ENCODE measurements around the gene NPR1. TPM values are rescaled to one million over a fixed set of nuclear protein-coding genes. Genes with fewer than 3 reads are reported as not detected.
A peak's percentile ranks its signal among the peaks of the same experiment; 100 is the strongest.

Gene NPR1
- total RNA-seq, 1 experiment from 2014 or later, result 0.05 TPM

DNA sequence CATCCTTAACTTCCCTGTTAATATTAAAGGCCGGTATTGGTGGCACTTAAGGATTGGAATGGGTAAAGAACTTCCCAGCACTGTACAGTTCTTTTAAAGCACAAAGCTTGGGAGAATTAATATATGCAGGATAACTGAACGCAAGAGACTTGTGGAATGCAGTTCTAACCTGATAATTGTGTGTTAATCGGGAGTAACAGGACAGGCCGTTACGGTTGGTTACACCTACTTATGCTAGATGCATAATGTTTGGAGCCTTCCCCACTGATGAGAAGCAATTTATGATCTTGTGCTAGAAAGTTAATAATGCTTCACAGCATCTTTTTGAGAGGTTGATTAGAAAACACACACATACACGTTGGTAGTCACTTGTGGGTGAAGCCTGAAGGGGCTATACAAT is 37.6 kb upstream of the NPR1 start:
- Histone ChIP-seq H3K4me3 (no peak overlapping the region), H3K36me3 (peaks cover 100% of the 10 kb centered on the region), H3K4me1 (replicated peaks) (no peaks in the 10 kb centered on the region), H3K9me3 (replicated peaks) (no peaks in the 10 kb centered on the region), H3K27me3 (replicated peaks) (no peaks in the 10 kb centered on the region), H3K27ac (no peak overlapping the region)
- DNase-seq (ENCODE audit: low read depth in 1 of 2, low spot score in 2 of 2), result no peak

- DNase-seq (ENCODE audit: low read depth in 1 of 2, low spot score in 2 of 2), result no peak
- no peaks in the 10 kb centered on the region for H3K4me1 ChIP-seq (replicated peaks)
- H3K27ac ChIP-seq, result no peak overlapping the region
- no peaks in the 10 kb centered on the region for H3K27me3 ChIP-seq (replicated peaks)
- no peak overlapping the region for H3K4me3 ChIP-seq
- peaks cover 100% of the 10 kb centered on the region for H3K36me3 ChIP-seq
- H3K9me3 ChIP-seq (replicated peaks), result no peaks in the 10 kb centered on the region
Measured at GRCh38 chr1:153642161-153642560, 36.3 kb upstream of the NPR1 start.

GRCh38 chr1:153643100-153643499 is 35.4 kb upstream of the NPR1 start:
- H3K36me3 ChIP-seq, result peaks cover 95% of the 10 kb centered on the region
- no peak for DNase-seq (ENCODE audit: low read depth in 1 of 2, low spot score in 2 of 2)
- H3K4me1 ChIP-seq (replicated peaks), result no peaks in the 10 kb centered on the region
- H3K27ac ChIP-seq, result no peak overlapping the region
- no peaks in the 10 kb centered on the region for H3K27me3 ChIP-seq (replicated peaks)
- no peak overlapping the region for H3K4me3 ChIP-seq
- H3K9me3 ChIP-seq (replicated peaks), result no peaks in the 10 kb centered on the region

- H3K27ac ChIP-seq, result no peak overlapping the region
- H3K4me3 ChIP-seq, result no peak overlapping the region
- no peaks in the 10 kb centered on the region for H3K27me3 ChIP-seq (replicated peaks)
- H3K9me3 ChIP-seq (replicated peaks), result no peaks in the 10 kb centered on the region
- DNase-seq (ENCODE audit: low read depth in 1 of 2, low spot score in 2 of 2), result no peak
- peaks cover 88% of the 10 kb centered on the region for H3K36me3 ChIP-seq
- no peaks in the 10 kb centered on the region for H3K4me1 ChIP-seq (replicated peaks)
Measured at GRCh38 chr1:153643816-153644215, 34.7 kb upstream of the NPR1 start.

DNA sequence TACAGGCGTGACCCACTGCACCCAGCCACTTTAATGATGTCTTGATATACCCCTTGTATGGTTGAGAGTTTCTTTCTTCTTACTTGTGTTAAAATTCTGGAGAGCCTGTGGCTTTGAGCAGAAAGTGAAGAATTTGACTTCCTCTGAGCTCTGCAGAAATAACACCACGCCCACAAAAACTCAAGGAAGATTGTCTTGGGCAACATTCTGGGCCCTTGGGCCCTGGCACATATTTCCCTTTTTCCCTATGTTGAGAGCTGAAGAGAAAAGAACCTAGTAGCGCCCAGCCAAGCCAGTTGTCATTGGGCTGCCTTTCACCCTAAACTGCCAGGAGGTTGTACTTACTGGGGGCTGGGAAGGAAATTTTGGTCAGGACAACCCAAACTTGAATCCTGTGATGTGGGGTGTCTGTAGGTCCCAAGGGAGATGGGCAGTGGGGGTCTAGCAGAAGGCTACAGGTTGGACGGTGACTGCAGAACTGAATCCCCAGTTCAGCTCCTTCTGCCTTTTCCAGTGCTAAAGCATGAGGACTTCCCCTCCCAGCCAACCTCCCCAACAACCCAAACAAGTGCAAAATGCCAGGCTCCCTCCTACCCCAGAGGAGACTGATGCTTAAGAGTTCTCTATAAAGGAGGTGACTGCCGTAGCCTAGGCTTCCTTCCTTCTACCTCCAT is 31.7 kb upstream of the NPR1 start:
- Histone ChIP-seq H3K4me3 (no peak overlapping the region), H3K9me3 (replicated peaks) (no peaks in the 10 kb centered on the region), H3K4me1 (replicated peaks) (no peaks in the 10 kb centered on the region), H3K36me3 (peaks cover 58% of the 10 kb centered on the region), H3K27ac (no peak overlapping the region), H3K27me3 (replicated peaks) (no peaks in the 10 kb centered on the region)
- DNase-seq (ENCODE audit: low read depth in 1 of 2, low spot score in 2 of 2), result no peak

DNA sequence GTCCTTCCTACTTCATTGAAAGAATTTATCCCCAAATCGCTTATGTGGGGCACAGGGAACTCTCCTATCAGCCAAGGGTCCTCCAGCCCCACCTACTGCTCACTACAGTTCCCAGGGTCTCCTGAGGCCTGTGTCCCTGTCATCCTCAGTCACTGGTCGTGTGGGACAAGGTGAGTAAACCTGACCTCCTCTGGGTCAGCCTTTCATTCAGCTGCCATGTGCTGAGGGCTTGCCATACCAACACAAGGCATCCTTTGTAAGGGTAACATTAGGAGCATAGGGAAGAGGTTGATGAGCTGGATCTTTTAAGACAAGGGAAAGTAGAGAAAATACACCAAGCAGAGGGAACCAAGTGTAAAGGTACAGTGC is 31.2 kb upstream of the NPR1 start:
- H3K4me3 ChIP-seq, result no peak overlapping the region
- H3K27ac ChIP-seq, result no peak overlapping the region
- DNase-seq (ENCODE audit: low read depth in 1 of 2, low spot score in 2 of 2), result no peak
- no peaks in the 10 kb centered on the region for H3K27me3 ChIP-seq (replicated peaks)
- no peaks in the 10 kb centered on the region for H3K9me3 ChIP-seq (replicated peaks)
- H3K36me3 ChIP-seq, result peaks cover 53% of the 10 kb centered on the region
- H3K4me1 ChIP-seq (replicated peaks), result no peaks in the 10 kb centered on the region

GRCh38 chr1:153648000-153648643 is 30.4 kb upstream of the NPR1 start:
- no peaks in the 10 kb centered on the region for H3K9me3 ChIP-seq (replicated peaks)
- H3K27ac ChIP-seq, result no peak overlapping the region
- peaks cover 45% of the 10 kb centered on the region for H3K36me3 ChIP-seq
- no peak overlapping the region for H3K4me3 ChIP-seq
- H3K4me1 ChIP-seq (replicated peaks), result no peaks in the 10 kb centered on the region
- no peaks in the 10 kb centered on the region for H3K27me3 ChIP-seq (replicated peaks)
- DNase-seq (ENCODE audit: low read depth in 1 of 2, low spot score in 2 of 2), result no peak

DNA sequence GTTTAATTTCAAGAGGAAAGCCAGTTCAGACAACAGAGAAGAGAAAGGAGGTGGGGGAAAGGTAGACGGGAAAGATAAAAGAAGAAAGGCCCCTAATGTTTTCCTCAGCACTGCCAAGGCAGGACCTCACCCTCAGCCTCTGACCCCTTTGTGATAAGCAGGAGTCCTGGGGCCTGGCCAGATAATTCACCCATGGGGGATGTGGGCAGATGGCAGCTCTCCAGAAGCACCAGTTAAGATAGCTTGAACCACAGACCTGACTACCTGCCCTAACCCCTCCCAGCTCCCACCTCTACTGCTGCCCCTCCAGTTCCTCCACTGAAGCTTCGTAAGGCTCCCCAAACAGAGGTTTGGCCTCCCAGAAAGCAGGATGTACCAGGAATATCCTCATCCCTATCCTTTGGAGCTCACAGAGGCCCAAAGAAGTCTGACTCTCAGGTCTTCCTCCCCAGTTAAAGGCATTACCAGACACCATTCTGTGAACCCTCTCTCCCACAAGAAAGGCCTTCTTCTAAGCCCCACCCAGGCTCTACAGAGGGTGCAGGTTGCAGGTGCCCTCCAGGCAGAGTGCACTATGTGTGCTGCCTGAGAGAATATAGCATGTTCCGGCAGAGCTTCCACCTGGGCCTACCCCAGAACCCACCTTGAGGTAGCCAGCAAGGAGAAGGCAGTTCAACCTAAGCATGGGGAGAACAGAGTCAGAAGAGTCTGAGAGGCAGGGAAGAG is 29.2 kb upstream of the NPR1 start:
- H3K27ac ChIP-seq, result no peak overlapping the region
- H3K4me3 ChIP-seq, result no peak overlapping the region
- no peaks in the 10 kb centered on the region for H3K9me3 ChIP-seq (replicated peaks)
- H3K27me3 ChIP-seq (replicated peaks), result no peaks in the 10 kb centered on the region
- H3K36me3 ChIP-seq, result peaks cover 33% of the 10 kb centered on the region
- no peaks in the 10 kb centered on the region for H3K4me1 ChIP-seq (replicated peaks)
- DNase-seq (ENCODE audit: low read depth in 1 of 2, low spot score in 2 of 2), result no peak

DNA sequence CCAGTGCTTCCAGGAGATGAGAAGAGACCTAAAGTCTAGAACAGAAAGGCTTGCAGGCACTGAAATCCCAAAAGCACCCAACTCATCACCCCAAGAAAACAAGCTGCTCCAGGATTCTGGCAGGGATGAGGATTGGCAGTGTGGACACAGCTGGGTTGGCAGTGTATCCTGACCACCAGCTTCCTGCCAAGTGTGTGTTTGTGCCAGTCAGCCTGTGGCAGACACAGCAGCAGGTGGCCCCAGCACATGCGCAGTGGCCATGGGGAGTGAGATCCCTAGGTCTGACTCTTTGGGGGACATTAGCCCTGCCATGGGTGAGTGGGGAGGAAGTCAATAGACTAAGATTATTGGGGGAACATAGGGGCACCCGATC is 28.6 kb upstream of the NPR1 start:
- no peak for DNase-seq (ENCODE audit: low read depth in 1 of 2, low spot score in 2 of 2)
- Histone ChIP-seq H3K27ac (no peak overlapping the region), H3K27me3 (replicated peaks) (no peaks in the 10 kb centered on the region), H3K9me3 (replicated peaks) (no peaks in the 10 kb centered on the region), H3K4me1 (replicated peaks) (no peaks in the 10 kb centered on the region), H3K4me3 (no peak overlapping the region), H3K36me3 (peaks cover 28% of the 10 kb centered on the region)

DNA sequence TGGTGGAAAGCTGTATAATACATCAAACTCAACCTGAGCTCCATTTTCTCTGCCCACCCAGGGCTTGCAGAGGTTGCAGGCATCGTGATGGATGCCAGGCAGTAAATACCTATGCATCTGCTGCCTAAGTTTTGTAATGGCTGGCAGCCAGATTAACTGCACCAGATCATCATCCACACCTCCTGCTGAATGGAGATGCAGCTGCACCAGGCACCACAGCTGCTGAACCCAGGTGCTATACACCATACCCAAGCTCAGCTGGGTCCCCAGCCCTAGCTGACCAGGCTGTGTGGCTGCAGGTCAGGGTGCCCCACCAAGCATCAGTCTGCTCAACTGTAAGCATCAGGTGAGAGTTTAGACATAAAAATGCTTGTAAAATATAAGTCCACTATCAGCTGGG is 26.7 kb upstream of the NPR1 start:
- Histone ChIP-seq H3K36me3 (peaks cover 8% of the 10 kb centered on the region), H3K9me3 (replicated peaks) (no peaks in the 10 kb centered on the region)
- DNase-seq (ENCODE audit: low read depth in 1 of 2, low spot score in 2 of 2), result no peak

DNA sequence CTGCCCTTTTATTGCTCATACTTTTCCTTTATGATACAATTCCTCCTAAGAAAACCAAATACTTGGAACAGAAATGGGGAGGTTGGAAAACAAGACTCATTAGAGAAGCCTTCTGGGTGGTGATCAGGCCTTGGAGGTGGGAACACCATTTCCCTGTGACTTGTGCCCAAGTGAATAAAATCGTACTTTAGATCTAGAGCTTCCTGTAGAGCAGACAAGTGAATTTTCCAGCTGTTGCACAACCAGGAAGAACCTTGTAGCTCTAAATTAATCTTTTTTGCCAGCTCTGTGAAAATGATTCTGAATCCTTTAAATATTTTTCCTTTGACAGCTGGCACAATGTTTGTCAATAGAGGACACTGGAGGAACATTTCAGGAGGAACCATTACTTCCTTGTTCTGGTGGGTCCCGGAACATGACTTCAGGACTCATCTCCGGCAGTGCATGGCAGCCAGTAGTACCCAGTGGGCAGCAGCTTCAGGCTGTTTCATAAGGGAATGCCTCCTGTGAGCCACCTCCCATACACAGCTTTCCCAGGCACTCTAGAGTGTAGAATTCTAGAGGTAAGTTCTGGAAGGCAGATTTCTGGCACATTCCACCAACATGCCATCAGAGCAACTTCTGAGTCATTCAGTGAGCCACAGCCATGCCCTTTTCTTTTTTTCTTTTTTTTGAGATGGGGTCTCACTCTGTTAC is 25.5 kb upstream of the NPR1 start:
- Histone ChIP-seq H3K4me1 (replicated peaks) (no peaks in the 10 kb centered on the region), H3K27ac (no peak overlapping the region), H3K9me3 (replicated peaks) (no peaks in the 10 kb centered on the region), H3K36me3 (no peaks in the 10 kb centered on the region; the same call in 1 of the 2 replicates), H3K27me3 (replicated peaks) (no peaks in the 10 kb centered on the region), H3K4me3 (no peak overlapping the region)
- no peak for DNase-seq (ENCODE audit: low read depth in 1 of 2, low spot score in 2 of 2)

More for the DNA sequence above, 26.7 kb upstream of the NPR1 start:
- Histone ChIP-seq H3K27ac (no peak overlapping the region), H3K27me3 (replicated peaks) (no peaks in the 10 kb centered on the region), H3K4me3 (no peak overlapping the region), H3K4me1 (replicated peaks) (no peaks in the 10 kb centered on the region)

DNA sequence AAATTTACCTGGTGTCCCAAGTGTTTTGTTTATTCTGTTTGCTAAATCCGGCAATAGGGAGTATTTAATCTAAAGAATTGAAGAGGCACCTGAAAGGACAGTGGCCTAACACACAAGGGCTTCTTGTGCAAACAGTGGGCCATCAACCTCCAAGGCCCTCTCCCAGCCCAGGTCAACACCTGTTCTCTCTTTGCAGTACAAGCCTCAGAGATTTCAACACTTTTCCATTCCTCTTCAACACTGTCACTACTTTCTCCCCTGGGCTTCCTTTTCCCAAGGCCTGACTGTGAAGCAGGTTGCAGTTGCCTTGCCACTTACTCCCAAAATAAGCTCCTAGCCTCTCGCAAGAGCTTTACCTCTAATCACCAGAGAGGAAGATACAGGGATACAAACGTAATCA is 23.2 kb upstream of the NPR1 start:
- peaks cover 9% of the 10 kb centered on the region; the same call in 1 of the 2 replicates for H3K4me1 ChIP-seq (replicated peaks)
- no peaks in the 10 kb centered on the region for H3K27me3 ChIP-seq (replicated peaks)
- no peak for DNase-seq (ENCODE audit: low read depth in 1 of 2, low spot score in 2 of 2)
- no peak overlapping the region for H3K4me3 ChIP-seq
- no peak overlapping the region for H3K27ac ChIP-seq
- peaks cover 12% of the 10 kb centered on the region; the same call in 1 of the 2 replicates for H3K36me3 ChIP-seq
- no peaks in the 10 kb centered on the region for H3K9me3 ChIP-seq (replicated peaks)

DNA sequence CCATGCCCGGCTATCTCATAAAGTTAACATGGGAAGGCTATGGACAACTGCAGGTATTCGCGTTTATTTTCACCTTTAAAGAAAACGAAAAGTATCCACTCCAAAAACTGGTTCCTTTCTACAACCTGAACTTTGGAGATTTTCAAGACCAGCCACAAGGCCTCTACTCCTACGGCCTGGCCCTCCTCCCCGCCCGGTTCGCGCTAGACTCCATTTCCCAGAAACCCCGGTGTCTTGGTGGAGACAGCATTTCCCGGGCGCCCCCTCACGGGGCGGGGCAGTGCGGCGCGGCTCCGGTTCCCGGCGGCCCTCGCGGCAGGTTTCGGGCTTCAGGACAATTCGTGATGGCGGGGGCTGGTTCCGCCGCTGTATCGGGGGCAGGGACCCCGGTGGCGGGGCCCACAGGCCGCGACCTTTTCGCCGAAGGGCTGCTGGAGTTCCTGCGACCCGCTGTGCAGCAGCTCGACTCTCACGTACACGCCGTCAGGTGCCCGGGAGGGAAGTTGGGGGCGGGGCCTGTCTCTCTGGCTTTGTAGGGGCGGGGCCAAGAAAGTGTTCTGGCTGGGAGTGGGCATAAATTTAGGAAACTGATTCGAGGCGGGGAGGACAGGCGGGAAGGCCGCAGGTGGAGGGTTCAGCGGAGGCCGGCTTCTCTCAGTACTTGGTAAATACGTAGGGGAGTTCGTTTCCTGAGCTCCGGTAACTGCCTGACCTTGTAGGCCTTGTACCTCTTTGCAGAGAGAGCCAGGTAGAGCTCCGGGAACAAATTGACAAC is 19.9 kb upstream of the NPR1 start, which contains the start of gene SNAPIN:
Gene SNAPIN (plus strand): TSS at position 304 of the 775 bp plus-strand sequence. CDS start 41 bp downstream, at position 345.
- H3K27me3 ChIP-seq (replicated peaks), result no peaks in the 10 kb centered on the region
- peak within 1 kb of the TSS; percentile 79 for H3K4me3 ChIP-seq
- DNase-seq (ENCODE audit: low read depth in 1 of 2, low spot score in 2 of 2), result peak; percentile 89 to 91
- peaks cover 42% of the 10 kb centered on the region for H3K36me3 ChIP-seq
- H3K27ac ChIP-seq, result no peak within 1 kb of the TSS; the same call in 1 of the 2 replicates
- H3K4me1 ChIP-seq (replicated peaks), result peaks cover 9% of the 10 kb centered on the region; the same call in 1 of the 2 replicates
- H3K9me3 ChIP-seq (replicated peaks), result no peaks in the 10 kb centered on the region

All from SJSA1 (cell line).